Stimulated activated CD4-positive, alpha-beta T cell treated with anti-CD3 and anti-CD28 coated beads, Interleukin-12 subunit alpha, Interleukin-12 subunit beta, amount 100 ng/mL, for 48 hours (primary cell): ENCODE data around the gene GLMP.

ENCODE experiments used
- DNase-seq, 3 donors: peaks; one replicate each; pipeline ENCODE4 v3.0.0-alpha.2; 2020; ENCODE audit warnings: low read depth in 2 of 3, low spot score in 1 of 3

Gene GLMP

DNA sequence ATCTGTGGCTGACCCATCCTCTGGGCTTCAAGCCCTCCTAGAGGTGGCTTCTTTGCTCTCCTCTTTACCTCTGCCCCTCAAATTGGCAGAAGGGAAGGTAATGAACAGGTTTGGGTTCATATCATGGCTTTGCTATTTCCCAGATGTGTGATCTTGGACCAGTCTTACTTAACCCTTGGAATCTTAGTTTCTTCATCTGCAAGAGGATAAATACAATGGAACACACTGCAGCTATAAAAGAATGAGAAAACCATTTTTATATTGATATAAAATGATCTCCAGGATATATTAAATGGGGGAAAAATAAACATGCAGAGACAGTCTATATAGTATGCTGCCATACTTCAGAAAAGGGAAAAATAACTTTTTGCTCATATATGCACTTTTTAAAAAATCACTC, 5.6 kb downstream of the GLMP start:
- DNase-seq = no peak

DNA sequence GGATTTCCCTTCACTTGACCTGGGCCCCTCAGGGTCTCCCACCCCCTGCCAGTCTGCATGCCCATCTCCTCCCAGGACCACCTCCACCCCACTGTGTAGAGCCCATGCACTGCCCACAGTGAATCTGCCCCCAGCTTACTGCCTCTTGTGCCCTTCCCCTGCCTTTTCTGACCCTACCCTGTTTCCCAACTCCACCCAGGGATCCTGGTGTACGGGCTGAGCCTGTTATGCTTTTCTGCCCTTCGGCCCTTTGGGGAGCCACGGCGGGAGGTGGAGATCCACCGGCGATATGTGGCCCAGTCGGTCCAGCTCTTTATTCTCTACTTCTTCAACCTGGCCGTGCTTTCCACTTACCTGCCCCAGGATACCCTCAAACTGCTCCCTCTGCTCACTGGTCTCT, 9.4 kb downstream of the GLMP start:
- no peak for DNase-seq

DNA sequence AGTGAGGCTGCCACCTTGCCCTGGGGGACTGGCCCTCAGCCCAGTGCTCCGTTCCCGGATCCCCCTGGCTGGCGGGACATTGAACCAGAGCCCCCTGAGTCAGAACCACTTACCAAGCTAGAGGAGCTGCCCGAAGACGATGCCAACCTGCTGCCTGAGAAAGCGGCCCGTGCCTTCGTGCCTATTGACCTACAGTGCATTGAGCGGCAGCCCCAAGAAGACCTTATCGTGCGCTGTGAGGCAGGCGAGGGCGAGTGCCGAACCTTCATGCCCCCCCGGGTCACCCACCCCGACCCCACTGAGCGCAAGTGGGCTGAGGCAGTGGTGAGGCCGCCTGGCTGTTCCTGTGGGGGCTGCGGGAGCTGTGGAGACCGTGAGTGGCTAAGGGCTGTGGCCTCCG, 10.0 kb downstream of the GLMP start:
- DNase-seq = no peak

DNA sequence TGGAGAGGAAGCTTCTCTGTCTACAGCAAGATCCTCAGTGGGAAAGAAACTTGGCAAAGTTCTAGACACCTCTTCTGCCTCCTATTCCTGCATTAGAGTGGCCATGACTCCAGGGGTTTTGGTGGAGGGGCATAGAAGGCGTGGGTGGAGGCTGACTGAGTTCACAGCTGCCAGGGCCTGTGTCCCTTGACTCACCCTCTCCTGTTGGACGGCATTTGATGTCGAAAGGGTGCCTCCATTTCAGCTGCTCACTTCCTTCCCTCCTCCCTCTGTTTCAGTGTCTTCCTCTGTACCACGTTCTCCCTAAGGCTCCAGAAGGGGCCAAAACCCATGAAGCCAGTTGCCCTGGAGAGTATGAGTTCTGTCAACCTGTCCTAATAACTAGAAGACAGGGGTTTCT, 10.7 kb downstream of the GLMP start:
- no peak for DNase-seq

DNA sequence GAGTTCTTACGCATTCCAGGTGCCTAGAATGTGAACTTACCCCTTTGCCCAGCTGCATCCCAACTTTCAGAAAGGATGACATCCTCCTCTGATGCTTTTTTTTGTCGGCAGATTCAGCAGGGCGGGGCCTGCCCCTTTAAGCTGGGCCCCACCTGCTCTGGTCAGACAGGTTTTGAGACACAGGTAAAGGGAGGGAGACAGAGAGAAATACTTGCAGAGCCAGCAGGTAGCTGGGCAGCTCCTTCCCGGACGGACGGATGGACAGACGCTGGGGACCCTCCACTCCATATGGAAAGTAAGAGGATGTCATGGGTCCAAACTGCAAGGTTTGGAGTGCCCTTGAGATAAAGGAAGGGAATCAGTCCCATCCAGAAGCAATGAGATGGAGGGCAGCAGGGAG, 11.4 kb downstream of the GLMP start, which contains the start of gene TMEM79:
Gene TMEM79 (plus strand): TSS at position 214 of the 400 bp plus-strand sequence. CDS start 902 bp downstream, outside the sequence.
- no peak for DNase-seq

DNA sequence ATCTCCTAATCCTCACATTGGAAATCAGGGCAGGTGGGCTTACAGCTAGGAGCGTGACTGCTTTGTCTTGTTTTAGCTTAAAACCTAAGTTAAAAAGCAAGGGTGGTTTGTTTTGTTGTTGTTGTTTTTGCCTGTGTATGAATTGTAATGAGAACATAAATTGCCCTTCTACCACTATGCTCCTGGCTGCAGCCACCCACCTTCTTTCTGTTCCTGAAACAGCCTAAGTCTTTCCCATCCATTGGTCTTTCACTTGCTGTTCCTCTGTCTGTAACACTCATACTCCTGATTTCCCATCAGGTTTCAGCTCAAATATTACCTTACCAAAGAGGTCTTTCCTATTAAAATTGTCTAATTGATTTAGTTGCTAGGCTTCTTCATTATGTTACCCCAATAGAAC, 12.0 kb downstream of the GLMP start:
- no peak for DNase-seq

DNA sequence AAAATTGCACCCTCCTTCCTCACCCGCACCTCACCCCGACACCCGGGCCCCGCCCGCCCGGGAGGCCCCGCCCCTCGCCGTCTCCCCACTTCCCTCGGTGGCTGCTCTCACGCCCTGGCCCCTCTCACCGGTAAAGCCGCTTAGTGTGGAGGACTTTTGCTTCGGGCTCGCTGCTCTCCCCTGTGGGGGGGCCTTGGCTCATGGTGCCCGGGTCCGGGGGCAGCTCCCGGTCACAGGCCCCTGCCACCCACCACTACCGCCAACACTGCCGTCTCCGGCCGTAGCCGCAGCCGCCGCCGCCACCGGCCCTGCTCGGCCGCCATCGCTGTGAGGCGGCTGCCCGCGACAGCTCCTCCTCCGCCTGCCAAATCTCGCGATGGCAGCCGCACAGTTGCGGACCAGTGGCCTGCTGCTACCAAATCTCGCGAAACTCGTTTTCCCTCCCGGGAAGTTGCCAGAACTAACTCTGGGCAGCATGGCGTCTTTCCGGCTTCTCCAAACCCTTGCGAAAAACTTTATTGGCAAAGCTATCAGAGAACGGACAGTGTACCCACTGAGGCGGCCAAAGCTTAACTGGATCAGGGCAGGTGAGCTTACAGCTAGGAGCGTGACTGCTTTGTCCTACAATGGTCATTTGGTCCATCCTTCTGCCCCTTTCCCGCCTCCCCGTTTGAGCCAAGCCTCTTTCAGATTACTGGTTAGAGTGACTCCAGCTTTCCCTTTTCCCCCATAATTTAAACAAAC, 12.8 kb downstream of the GLMP start, which contains the start of gene SMG5:
Gene SMG5 (minus strand): TSS at position 347 of the 744 bp plus-strand sequence. CDS start 145 bp downstream, at position 202.
- DNase-seq = peak; percentile 90 to 95 (median 94)

DNA sequence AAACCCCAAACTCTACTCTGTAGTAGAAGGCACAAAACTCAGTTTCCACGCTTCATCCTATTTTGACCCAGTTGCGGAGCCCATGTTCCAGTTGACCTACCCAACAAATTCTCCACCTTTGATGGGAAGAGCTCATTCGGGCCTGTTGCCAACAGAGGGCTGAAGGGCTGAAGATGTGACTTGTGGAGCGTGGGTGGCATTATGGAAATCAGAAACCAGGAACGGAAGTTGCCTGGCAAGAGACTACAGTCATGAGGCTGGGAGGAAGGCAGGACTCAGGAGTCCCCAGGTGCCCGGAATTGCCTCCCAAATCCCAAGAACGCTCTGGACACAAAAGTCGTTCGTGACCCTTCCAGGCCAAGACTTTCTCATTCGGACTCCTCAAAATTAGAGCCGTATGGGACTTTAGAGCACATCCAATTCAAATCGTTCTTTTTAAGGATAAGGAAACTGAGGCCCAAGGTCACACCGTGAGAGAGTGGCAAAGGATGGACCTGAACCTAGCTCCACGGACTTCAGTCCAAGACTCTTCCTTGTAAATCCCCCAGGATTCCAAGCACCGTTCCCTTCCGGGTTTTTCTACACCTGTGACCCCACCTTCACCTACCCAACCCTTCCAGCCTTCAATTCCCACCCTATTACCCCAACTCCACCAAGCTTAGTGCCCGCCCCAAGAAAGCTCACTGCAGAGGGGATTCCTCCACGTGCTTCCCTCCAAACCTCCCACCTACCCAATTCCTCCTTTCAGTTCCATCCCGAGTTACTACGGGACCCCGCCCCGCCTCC, 13.6 kb downstream of the GLMP start:
- peak; percentile 16 to 36 (median 21) for DNase-seq

DNA sequence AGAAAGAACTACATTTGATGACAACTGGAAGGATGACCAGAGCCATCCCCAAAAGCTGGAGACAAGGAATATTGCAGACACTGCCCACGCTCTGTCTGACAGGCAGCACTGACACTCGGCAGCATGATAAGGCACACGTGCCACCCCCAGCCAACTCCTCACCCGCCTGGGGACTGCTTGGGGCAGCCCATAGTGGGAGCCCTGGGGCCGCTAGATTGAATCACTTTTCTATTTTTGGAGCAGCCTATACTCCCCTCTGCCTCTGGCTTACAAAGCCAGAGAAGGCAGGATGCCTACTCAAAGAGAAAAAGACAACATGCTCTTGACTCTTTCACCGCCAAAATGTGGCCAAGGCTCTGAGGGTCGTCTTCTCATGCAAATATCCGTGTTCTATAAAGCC, 14.2 kb downstream of the GLMP start:
- peak; percentile 37 to 47 (median 46) for DNase-seq

DNA sequence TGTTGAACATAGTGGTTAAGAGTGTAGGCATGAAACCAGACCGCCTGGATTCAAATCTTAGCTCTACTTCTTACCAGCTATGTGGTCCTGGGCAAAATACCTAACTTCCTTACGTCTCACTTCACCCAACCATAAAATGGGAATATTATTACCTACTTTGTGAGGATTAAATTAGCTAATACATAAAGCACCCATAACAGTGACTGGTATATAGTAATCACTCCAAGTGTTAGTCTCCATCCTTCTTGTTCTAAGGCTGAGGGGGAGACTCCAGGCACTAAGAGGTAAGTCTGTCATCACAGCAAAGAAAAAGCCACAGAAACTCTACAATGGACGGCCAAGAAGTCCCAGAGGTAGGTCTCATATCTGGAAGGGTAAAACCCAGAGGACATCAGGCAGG, 15.6 kb downstream of the GLMP start:
- no peak for DNase-seq

DNA sequence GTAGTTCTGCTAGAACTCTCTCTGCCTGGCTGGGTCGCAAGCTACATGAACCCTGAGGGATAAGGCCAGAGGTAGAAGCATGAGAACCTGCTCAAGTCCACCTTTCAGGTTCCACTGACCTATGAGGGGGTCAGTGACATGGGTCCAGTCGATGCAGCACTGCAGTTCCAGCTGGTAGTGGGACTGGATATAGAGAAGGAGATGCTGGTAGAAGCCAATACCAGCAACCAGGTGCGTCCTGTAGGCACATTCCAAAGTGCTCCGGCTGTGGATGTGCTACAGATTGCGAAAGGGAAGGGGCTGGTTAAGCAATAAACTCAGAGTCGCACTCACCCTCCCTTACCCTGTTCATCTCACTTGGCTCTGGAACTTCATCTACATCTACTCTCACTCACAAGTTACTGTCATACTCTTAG, 18.5 kb downstream of the GLMP start:
- DNase-seq = no peak

DNA sequence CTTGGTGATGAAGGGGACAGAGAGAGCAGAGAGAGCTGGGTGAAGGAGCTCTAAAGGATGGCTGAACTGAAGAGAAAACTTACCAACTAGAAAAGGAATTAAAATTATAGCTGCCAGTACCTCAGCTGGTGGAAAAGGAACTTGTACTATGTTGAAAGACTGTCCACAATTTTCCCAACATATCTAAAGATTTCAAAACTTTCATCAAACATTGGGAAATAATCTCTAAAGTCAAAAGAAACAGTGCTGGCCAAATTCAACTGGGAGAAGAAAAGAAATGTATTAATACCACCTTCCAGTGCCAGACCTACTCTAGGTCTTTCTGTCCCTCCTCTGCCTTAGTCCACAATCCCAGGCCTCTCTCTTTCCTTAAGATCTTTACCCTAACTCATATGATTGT, 18.9 kb downstream of the GLMP start:
- DNase-seq = no peak

DNA sequence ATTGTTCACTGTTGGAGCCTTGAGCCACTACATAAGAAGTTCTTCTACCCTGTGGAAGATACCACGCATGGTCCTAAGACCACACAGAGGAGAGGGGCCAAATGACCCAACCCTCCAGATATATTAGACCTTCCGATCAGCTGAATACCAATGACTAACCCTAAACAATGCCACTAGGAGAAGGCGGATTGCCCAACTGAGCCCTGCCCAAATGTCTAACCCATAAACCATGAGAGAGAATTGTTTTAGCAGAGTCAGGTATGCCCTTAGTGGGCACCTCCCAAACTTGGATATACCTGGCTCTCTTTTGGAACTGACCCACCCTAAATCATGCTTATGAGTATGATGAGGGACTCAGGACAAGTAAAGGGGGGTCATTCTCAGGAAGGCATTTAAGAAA, 25.2 kb downstream of the GLMP start:
- DNase-seq = no peak

DNA sequence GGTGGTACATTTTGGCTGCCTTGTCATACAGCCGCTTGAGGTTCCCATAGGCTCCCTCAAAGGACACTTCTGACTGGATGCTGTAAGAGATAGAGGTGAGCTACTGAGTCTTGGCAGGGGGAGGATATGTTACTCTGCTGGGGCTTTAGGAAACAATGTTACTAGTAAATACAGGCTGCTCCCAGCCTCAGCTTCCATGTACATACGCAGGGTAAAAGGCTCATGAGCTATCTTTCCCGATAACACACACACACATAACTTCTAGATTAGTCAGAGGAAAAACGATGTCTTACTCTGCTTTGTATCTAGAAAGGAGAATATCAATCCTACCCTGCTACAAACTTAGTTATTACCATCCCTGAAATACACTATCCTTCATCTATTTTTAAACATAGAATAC, 27.1 kb downstream of the GLMP start:
- DNase-seq = no peak

DNA sequence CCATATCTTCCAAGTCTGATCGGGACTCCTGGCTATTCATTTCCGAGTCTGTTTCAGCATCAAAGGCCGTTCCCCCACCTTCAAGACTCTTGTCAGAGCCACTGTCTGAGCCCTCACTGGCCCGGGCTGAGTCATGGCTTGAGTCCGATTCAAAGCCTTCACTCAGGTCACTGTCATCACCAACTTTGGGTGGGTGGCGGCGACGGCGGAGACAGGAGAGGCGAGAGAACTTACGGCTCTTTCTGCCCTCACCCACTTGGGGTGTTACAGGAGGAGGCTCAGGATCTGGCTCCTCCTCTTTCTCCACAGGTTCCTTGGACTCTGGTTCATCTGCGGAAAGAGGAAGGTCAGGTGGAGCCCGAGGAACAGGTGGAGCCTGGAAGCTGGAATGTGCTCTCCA, 29.4 kb downstream of the GLMP start:
- no peak for DNase-seq

DNA sequence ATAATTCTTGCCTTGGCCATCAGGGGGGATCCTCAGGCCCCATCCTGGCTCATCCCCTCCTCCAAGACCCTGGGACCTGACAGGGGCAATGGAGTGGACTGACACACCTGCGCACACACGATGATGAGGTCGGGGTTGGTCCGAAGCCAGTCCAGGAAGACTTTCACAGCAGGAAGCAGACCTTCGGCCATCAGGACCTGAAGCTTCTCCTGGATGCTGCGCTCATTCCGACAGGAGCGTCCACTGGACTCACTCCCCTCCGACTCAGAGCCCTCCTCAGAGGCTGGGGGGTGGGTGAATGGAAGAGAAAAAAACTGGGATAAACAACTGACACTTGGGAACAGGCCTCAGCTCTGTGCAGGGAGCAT, 32.2 kb downstream of the GLMP start:
- no peak for DNase-seq

DNA sequence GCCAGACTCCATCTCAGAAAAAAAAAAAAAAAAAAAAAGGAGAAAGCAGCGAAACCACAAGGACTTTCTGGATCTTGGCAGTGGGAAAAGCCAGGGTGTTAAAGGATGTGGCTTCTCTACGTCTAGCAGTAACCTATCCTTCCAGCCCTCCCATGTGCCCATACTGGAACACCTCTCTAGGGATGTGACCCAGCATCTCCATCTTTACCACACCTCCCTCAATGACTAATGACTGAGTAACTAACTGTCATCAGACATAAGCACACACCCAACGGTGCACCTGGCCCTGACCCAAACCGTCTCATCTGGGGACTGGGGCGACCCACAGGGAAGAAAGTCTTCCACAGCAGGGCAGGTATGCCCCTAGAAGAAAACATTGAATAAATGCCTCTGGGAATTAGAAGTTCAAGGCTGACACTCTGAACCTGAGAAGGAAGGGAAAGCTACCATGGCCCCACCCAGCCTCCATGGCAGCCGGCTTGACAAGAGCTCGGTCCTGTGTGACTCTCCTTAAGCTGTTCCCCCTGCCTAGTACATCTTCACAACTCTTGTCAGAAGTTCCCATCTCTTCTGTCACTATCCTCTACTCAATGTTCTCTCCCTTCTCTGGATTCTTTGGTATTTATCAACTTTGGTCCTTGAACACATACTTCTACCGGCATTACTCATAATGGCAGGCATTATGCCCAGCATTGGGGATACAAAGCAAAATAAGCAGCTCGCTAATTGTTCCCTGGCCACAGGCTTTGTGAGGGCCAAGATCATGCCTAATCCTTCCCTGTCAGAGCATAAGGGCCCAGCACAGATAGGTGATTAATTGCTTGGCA, 32.8 kb downstream of the GLMP start:
- no peak for DNase-seq

DNA sequence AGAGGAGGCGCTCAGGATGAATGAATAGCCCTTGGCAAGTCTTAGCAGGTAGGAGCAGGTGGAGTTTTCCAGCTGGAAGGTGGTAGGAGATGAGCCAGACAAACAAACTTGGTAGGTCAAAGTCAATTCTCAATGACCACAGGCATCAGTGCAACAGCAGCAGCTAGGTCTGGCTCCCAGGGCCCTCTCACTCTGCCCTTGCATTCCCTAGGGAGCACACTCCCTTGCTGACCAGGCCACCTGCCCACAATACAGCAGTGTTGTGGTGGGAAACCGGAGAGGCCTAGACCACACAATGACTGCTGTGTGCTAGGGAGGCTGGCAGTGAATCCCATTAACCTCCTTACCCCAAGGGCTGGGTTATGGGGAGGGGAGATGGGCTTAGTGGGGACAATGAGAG, 34.6 kb downstream of the GLMP start:
- DNase-seq = no peak

DNA sequence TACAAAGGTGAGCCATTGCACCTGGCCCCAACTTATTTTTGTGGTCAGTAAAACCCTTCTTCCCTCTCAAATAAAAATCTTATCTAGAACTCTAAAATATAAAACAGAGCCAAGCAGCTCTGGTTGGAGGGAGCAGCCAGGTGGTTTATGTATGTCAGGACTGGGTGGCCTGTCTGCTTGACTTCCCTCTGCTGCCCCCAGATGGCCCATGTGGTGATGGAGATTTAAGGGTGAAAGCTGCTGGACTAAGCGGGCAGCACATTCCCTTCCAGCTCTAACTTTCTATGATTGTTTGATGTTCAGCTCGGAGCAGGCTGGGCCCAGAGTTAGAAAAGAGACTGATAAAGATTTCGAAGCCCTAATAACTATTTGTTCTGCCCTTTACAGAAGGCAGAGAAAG, 35.7 kb downstream of the GLMP start:
- DNase-seq = no peak

DNA sequence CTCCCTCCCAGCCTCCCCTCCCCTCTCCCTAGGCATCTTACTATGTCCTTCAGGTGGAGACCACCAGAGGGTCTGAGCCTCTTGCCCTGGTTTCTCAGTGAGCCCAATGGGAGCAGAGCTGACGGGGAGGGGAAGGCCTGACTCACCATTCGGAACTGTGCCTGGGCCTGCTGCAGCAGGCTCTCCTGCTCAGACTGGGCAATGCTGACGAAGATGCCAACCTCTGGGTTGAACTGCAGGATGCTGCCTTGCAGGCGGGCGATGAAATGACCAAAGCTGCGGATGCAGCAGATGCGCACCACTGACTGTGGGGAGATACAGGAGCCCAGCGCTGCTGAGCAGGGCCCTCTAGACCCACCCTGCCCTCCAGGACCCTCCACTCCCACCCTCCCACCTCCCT, 36.6 kb downstream of the GLMP start:
- no peak for DNase-seq

DNA sequence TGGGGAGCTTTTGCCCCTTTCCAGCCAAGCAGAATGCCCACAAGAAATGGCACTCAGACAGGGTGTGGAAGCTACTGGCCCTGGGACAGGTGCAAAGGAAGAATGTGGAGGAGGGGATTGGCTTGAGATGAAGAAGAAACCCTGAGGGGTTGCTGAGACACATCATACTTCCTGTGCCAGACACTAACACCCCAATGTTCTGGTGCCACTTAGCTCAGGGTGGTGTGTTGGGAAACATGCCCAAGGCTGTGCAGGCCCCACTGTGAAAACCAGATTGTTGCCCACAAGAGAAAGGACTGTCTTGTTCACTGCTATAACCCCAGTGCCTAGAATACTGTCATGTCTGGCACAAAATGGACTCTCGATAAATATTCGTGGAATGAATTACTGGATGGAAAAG, 37.8 kb downstream of the GLMP start:
- DNase-seq = no peak

DNA sequence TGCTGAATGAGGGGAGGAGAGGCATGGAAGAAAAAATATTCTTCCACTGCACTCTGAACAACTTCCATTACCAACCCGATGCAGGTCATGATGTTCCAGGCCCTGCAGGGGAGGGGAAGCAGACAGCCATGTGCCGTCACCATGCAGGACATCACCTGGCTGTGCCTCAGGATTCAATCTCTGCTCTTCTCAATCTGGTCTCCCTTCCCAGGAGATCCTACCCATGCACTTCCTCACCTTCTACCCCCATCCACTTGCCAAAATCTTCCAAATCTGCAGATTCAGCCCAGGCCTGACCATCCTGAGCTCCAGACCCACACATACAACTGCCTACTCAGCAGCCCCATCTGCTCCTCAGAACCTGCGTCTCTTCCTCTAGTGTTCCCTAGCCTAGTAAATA, 41.8 kb downstream of the GLMP start:
- no peak for DNase-seq
